NCI-H82 treated with DMSO at 0.1 percent for 48 hours (cell line): ENCODE measurements around the gene ABCC2.
"Not testable (repeated sequence)": the region's sequence is repeated elsewhere in the genome, so short reads cannot be mapped to it uniquely, and the experiment has no call there.

Experiments used
- DNase-seq: peaks from one replicate; lab custom pipeline; 2025; ENCODE audit not compliant: unreplicated experiment; lab: John Stamatoyannopoulos, UW

Gene ABCC2

GRCh38 chr10:99851825-99852224, 69.4 kb downstream of the ABCC2 start:
- no peak for DNase-seq

- DNase-seq, result no peak
These were observed 70.2 kb downstream of the ABCC2 start for GRCh38 chr10:99852481-99853213.

- DNase-seq, result no peak
These were observed 71.2 kb downstream of the ABCC2 start for GRCh38 chr10:99853655-99854054.

GRCh38 chr10:99854860-99855259, 72.4 kb downstream of the ABCC2 start:
- peak; percentile 43 for DNase-seq

DNA sequence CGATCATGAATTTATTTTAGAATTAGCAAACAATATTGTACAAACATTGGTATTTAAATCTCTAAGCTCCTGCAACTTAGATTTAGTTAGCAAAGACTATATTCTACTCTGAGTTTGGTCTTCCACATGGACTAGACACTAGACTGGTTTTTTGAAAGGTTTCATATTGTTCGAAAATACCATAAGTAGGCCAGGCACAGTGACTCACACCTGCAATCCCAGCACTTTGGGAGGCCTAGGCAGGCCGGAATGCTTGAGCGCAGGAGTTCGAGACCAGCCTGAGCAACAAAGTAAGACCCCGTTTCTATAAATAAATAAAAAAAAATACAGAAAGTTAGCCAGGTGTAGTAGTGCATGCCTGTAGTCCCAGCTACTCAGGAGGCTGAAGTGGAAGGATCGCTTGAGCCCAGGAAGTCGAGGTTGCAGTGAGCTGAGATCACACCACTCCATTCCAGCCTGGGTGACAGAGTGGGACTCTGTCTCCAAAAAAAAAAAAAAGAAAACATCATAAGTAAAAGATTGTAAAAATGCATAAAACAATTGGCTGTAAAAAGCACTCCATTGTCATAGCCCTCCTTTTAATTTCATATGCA, 73.1 kb downstream of the ABCC2 start:
- no peak for DNase-seq

DNA sequence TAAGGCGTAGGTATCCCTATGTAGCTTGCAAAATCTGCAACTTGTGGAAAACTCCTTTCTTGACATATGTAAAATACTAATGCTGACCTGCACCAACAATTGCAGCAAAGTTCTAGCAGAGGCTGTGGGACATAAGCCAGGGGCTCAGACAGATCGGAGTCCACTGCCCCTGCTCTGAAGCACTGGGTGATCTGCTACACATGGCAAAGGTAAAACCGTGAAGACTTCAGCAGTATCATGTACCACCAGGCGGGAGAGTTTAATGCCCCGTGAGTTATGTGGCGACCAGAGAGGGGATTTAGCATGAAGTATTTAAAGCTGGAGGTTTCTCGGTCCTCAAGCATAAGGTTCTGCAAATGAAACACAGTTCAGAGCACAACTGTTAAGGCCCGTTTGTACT, 76.4 kb downstream of the ABCC2 start:
- no peak for DNase-seq

- no peak for DNase-seq
These were observed 77.1 kb downstream of the ABCC2 start for GRCh38 chr10:99859585-99859984.

DNA sequence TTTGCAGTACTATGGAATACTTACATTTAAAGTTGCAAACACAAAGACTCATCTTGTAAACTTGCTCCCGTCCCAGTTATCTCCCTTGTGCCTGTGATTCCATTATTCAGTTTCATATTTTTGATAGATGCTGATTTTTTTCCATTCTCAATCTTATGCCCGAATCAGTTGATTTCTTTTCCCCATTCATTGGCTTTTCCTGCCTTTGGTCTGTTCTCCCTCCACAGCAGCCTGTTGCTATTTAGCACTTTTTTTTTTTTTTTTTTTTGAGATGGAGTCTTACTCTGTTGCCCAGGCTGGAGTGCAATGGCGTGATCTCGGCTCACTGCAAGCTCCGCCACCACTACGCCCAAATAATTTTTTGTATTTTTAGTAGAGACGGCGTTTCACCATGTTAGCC, 78.0 kb downstream of the ABCC2 start:
- no peak for DNase-seq

GRCh38 chr10:99863535-99864240, 81.2 kb downstream of the ABCC2 start:
- DNase-seq, result not testable (repeated sequence)

- not testable (repeated sequence) for DNase-seq
These were observed 84.8 kb downstream of the ABCC2 start for GRCh38 chr10:99867250-99867649.

DNA sequence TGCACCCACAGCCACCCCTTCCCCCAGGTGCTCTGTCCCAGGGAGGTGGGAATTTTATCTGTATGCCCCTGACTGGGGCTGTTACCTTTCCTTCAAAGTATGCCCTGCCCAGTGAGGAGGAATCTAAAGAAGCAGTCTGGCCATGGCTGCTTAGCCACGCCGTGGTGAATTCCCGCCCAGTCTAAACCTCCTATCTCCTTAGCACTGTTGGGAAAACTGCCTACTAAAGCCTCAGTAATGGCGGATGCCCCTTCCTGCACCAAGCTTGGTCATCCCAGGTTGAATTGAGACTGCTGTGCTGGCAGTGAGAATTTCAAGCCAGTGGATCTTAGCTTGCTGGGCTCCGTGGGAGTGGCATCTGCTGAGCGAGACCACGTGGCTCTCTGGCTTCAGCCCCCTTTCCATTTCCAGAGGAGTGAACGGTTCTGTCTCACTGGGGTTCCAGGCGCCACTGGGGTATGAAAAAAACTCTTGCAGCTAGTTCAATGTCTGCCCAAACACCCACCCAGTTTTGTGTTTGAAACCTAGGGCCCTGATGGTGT, 87.2 kb downstream of the ABCC2 start:
- no peak for DNase-seq

DNA sequence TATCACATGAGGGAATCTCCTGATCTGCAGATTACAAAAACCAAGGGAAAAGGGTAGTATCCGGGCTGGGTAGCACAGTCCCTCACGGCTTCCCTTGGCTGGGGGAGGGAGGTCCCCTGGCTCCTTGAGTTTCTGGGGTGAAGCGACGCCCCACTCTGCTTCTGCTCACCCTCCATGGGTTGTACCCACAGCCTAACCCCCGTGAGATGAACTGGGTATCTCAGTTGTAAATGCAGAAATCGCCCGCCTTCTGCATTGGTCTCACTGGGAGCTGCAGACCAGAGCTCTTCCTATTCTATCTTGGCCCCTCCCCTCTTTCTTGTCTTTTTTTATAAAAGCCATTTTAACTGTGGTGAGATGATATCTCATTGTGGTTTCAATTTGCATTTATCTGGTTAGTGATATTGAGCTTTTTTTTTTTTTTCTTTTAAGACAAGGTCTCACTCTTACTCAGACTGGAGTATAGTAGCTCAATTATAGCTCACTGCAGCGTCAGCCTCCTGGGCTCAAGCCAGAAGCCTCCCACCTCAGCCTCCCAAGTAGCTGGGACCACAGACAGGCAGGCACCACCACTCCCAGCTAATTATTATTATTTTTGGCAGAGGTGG, 87.8 kb downstream of the ABCC2 start:
- no peak for DNase-seq

DNA sequence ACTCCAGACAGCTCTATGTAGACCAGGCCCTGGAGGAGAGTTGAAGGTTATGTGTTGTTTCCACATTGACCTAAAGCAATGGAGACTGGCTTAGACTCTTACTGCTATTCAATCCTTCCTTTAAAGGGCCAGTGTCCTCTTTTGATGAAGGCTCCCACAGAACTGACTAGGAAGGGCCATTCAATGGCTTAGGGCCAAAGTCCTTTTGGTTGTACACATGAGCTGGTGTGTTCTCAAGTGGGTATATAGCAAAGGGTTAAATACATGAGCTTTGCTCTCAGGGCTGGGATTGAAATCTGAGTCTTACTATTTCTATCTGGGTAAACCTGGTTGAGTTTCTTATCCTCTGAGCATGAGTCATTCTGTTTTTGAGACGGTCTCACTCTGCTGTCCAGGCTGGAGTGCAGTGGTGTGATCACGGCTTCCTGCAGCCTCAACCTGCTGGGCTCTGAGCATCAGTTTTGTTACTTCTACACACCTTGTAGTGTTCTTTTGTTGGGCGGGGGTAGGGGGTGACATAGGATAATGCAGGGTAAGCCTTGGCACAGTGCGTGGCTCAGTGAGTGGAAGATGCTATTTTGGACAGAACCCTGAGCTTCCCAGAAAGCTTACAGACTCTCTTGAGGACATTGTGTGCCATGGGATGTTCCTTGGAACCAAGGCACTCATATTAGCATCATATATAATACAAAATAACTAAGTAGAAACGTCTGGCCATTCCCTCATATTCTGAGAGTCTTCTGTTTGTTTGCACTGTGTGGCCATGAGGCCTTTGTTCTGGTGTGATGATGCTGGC, 90.1 kb downstream of the ABCC2 start:
- DNase-seq, result no peak

DNA sequence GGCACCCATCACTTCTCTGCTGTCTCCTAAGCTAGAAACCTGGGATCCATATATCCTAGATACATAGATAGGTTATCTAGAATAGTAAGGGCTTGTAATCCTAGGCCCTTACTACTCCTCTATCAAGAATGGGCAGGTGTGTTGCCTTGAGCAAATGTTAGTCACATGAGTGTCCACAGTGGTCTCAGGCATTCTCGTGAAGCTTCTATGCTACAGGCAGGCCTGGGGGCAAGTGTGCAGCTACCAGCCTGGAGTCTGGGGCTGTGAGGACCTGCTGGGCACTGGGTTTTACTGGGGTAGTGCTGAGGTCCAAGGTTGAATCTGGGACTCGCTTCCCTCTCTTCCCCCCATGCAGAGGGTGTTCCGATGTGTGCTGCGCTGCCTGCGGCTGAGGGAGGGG, 91.4 kb downstream of the ABCC2 start:
- no peak for DNase-seq

DNA sequence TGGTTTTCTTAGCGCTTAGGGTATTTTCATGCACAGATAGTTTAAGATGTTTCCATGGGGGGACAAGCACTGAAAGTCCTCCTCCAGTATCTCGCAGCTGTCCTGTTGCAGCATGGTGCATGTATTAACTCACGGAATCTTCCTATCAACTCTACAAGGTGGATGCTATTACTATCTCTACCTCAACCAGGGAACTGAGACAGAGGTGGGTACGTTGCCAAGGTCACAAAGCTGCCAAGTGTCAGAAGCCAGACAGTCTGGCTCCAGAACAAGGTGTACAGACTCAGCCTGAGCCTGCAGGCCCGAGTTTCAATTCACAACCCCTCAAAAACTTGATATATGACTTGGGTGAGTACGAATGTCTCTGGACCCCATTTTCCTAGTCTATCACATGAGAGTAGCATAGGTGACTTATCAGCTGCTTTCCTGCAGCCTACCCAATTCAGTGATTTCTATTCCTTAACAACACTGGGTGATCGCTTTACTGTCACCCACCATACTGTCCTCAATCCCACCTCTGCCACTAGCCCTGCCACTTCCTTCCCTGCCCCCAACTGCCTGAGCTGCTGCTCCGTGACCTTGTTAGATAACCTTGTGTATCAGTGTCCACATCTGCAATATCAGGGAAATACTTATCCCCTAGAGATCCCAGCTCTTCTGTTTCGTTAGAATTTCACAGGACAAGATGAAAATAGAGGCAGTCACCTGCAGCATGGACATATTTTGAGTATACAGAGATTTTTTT, 92.1 kb downstream of the ABCC2 start:
- DNase-seq, result no peak

DNA sequence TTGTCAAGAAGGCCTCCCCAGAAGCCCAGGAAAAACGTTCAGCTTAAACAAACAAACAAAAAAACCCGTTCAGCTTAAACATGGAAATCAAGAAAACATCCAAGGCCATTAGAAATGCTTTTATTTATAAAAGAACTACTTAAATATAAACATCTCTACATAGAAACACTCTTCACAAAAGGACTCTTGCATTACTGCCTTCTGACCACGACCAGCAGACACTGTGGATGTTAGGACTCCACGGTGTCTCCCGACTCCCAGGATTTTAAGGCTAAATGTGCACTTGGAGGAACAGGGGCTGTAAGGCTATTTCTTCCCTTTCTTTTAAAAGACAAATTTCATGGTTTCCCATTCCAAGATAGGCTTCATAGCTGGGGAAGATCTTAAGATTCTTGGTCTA, 93.0 kb downstream of the ABCC2 start:
- DNase-seq, result no peak

- no peak for DNase-seq
These were observed 97.8 kb downstream of the ABCC2 start for GRCh38 chr10:99880080-99880835.

DNA sequence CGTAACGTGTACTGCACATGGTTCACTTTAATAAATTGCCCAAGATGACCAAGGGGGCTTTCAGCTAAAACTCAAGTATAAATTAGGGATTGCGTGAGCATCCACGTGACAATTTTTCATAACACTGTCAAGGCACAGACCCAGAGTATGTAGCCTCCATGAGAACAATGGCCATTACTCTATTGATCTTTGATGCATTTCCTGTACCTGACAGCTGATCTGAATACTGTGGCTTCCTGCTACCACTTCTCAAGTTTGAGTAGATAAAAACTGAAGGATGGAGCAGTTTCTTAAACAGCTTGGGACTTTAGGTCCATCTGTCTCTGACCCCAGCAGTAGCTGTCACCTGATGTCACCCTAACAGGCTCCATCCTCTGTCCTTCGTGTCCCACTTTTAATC, 98.9 kb downstream of the ABCC2 start:
- DNase-seq, result no peak

DNA sequence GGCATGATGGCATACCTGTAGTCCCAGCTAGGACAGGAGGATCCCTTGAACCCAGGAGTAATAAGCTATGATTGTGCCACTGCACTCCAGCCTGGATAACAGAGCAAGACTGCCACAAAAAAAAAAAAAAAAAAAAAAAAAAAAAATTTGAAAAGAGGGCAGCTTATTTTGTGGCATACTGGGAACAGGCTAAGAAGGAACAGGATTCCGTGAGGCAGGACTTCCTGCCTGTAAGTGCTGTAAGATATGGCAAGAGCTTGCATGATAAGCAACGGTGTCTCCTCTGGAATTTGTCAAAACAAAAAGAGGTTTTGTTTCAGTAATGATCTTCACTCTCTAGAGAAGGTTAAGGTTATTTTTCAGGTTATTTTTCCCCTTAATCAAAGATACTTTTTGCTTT, 101.1 kb downstream of the ABCC2 start:
- DNase-seq, result no peak
